OCI-LY1 (cell line): ENCODE data around the gene IDH2.
"Not testable (repeated sequence)": the region's sequence is repeated elsewhere in the genome, so short reads cannot be mapped to it uniquely, and the experiment has no call there.

Source experiments
- CTCF ChIP-seq: fragments of 200-600 bp; sonication (generic), shearing (Covaris generic); IDR thresholded peaks from 2 replicates; pipeline ENCODE4 v1.5.1; 2017; ENCODE audit warnings: mild to moderate bottlenecking, antibody characterized with exemption, low read length, moderate library complexity, mixed read lengths
- EZH2 ChIP-seq: fragments of 200-600 bp; sonication (generic), shearing (Covaris generic); IDR thresholded peaks from 2 replicates; pipeline ENCODE4 v1.8.0; 2017; ENCODE audit warnings: borderline replicate concordance, mixed run types, mild to moderate bottlenecking, antibody characterized with exemption, low read length, moderate library complexity, mixed read lengths

DNA sequence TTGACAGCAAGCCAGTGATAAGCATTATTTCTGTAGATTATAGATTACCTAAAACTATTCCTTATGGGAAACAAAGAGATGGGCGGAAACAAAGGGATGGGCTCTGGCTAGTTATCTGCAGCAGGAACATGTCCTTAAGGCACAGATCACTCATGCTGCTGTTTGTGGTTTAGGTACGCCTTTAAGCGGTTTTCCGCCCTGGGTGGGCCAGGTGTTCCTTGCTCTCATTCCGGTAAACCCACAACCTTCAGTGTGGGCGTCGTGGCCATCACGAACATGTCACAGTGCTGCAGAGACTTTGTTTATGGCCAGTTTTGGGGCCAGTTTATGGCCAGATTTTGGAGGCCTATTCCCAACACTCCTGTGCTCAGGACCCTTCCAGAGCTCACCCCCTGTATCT is 37.3 kb upstream of the IDH2 start:
- not testable (repeated sequence) for TF ChIP-seq CTCF, EZH2
